ENCODE measurements around the gene SKIC2.

SKIC2 gene

GRCh38 chr6:31945154-31945506 lies 13.8 kb upstream of the SKIC2 start:
- TF ChIP-seq, protein P1, sequence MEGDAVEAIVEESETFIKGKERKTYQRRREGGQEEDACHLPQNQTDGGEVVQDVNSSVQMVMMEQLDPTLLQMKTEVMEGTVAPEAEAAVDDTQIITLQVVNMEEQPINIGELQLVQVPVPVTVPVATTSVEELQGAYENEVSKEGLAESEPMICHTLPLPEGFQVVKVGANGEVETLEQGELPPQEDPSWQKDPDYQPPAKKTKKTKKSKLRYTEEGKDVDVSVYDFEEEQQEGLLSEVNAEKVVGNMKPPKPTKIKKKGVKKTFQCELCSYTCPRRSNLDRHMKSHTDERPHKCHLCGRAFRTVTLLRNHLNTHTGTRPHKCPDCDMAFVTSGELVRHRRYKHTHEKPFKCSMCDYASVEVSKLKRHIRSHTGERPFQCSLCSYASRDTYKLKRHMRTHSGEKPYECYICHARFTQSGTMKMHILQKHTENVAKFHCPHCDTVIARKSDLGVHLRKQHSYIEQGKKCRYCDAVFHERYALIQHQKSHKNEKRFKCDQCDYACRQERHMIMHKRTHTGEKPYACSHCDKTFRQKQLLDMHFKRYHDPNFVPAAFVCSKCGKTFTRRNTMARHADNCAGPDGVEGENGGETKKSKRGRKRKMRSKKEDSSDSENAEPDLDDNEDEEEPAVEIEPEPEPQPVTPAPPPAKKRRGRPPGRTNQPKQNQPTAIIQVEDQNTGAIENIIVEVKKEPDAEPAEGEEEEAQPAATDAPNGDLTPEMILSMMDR (IDR thresholded peaks at IDR 0.05; ENCODE audit: extremely low read depth, insufficient read depth, missing control alignments): no peak
- in situ Hi-C loops (cut with MboI; ENCODE audit: low pct_unique_long_range_greater_than_20kb, low sequenced_read_pairs, unreplicated experiment): no loop called here
- no peak for DNase-seq (ENCODE audit: low spot score)

- no peak for DNase-seq (ENCODE audit: low spot score)
- in situ Hi-C loops (cut with MboI; ENCODE audit: low pct_unique_long_range_greater_than_20kb, low sequenced_read_pairs, unreplicated experiment): no loop called here
- TF ChIP-seq, protein P1 (IDR thresholded peaks at IDR 0.05; ENCODE audit: extremely low read depth, insufficient read depth, missing control alignments): no peak
These were observed 13.2 kb upstream of the SKIC2 start, which contains the start of gene CFB for GRCh38 chr6:31945507-31946369. TSS of gene CFB (plus strand) at chr6:31946095. CDS start at chr6:31946222, 127 bp downstream.

DNA sequence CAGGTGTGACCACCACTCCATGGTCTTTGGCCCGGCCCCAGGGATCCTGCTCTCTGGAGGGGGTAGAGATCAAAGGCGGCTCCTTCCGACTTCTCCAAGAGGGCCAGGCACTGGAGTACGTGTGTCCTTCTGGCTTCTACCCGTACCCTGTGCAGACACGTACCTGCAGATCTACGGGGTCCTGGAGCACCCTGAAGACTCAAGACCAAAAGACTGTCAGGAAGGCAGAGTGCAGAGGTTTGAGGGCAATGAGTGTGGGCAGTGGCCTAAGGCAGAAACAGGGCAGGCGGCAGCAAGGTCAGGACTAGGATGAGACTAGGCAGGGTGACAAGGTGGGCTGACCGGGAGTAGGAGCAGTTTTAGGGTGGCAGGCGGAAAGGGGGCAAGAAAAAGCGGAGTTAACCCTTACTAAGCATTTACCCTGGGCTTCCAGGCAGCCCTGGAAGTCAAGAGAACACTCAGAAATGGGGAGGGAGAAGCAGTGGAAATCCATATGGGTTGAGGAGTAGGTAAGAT lies 12.5 kb upstream of the SKIC2 start:
- in situ Hi-C loops (cut with MboI; ENCODE audit: low pct_unique_long_range_greater_than_20kb, low sequenced_read_pairs, unreplicated experiment): no loop called here
- TF ChIP-seq, protein P1 (IDR thresholded peaks at IDR 0.05; ENCODE audit: extremely low read depth, insufficient read depth, missing control alignments): no peak
- no peak for DNase-seq (ENCODE audit: low spot score)

DNA sequence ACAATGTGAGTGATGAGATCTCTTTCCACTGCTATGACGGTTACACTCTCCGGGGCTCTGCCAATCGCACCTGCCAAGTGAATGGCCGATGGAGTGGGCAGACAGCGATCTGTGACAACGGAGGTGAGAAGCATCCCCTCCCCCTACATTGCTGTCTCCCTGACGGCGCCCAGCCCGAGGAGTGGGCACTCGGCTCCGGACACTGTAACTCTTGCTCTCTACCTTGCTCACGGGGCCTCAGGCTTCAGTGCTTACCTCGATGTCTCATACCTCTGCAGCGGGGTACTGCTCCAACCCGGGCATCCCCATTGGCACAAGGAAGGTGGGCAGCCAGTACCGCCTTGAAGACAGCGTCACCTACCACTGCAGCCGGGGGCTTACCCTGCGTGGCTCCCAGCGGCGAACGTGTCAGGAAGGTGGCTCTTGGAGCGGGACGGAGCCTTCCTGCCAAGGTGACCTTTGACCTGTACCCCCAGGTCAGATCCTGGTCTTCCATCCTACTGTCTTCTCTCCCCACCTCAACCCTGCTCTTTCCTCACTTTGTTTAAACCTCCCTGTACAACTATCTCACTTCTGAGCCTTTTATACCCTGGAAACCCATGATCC lies 11.8 kb upstream of the SKIC2 start:
- TF ChIP-seq, protein P1 (IDR thresholded peaks at IDR 0.05; ENCODE audit: extremely low read depth, insufficient read depth, missing control alignments): no peak
- in situ Hi-C loops (cut with MboI; ENCODE audit: low pct_unique_long_range_greater_than_20kb, low sequenced_read_pairs, unreplicated experiment): no loop called here
- no peak for DNase-seq (ENCODE audit: low spot score)

DNA sequence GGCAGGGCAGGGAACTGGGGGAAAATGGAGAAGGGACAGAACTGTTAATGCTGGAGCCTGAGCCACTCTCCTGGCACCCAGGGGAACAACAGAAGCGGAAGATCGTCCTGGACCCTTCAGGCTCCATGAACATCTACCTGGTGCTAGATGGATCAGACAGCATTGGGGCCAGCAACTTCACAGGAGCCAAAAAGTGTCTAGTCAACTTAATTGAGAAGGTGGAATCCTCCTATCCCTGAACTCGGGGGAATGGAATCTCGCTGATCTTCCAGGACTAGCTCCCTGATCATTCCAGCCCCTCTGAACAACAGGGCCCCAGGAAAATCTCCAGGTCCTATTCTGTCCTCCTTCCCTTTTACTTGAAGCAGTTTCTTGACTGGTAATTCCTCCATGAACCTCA lies 11.1 kb upstream of the SKIC2 start:
- TF ChIP-seq, protein P1 (IDR thresholded peaks at IDR 0.05; ENCODE audit: extremely low read depth, insufficient read depth, missing control alignments): no peak
- in situ Hi-C loops (cut with MboI; ENCODE audit: low pct_unique_long_range_greater_than_20kb, low sequenced_read_pairs, unreplicated experiment): no loop called here
- no peak for DNase-seq (ENCODE audit: low spot score)

GRCh38 chr6:31948306-31948705 lies 10.7 kb upstream of the SKIC2 start:
- TF ChIP-seq, protein P1 (IDR thresholded peaks at IDR 0.05; ENCODE audit: extremely low read depth, insufficient read depth, missing control alignments): no peak
- in situ Hi-C loops (cut with MboI; ENCODE audit: low pct_unique_long_range_greater_than_20kb, low sequenced_read_pairs, unreplicated experiment): no loop called here
- DNase-seq (ENCODE audit: low spot score): no peak
